Neutrophil (primary cell): ENCODE results near the gene DIAPH1.

Experiments
- H3K27ac ChIP-seq: fragments of 200-600 bp; sonication (generic); 2 replicates; pipeline ENCODE4 v1.5.1; 2016; ENCODE audit warnings: mild to moderate bottlenecking, moderate library complexity
- H3K27me3 ChIP-seq: fragments of 200-600 bp; sonication (generic); 2 replicates; pipeline ENCODE4 v1.6.0; 2016; ENCODE audit warnings: mild to moderate bottlenecking
- H3K36me3 ChIP-seq: fragments of 200-600 bp; sonication (generic); 2 replicates; pipeline ENCODE4 v1.5.1; 2017
- H3K4me1 ChIP-seq, 2 experiments: fragments of 200-600 bp in 1 of 2; sonication (generic) in 1 of 2; 1 replicate in 1 of 2; 2 replicates in 1 of 2; pipeline versions ENCODE4 v1.5.1 to v1.6.1; 2013 to 2016; ENCODE audit warnings: low read depth in 1 of 2, low read length in 1 of 2, mild to moderate bottlenecking in 1 of 2, moderate library complexity in 1 of 2; ENCODE audit not compliant: control insufficient read depth in 1 of 2, insufficient read depth in 1 of 2
- H3K4me3 ChIP-seq, 2 experiments: fragments of 200-600 bp in 1 of 2; sonication (generic) in 1 of 2; 1 replicate in 1 of 2; 2 replicates in 1 of 2; pipeline ENCODE4 v1.5.1; 2013 to 2016; ENCODE audit warnings: low read depth in 1 of 2, low read length in 1 of 2, mild to moderate bottlenecking in 1 of 2, moderate library complexity in 1 of 2
- H3K9me3 ChIP-seq: fragments of 200-600 bp; sonication (generic); 2 replicates; pipeline ENCODE4 v1.5.1; 2016
- CTCF ChIP-seq: fragments of 200-600 bp; sonication (generic); IDR thresholded peaks from 2 replicates; pipeline ENCODE4 v1.5.1; 2016; ENCODE audit warnings: antibody characterized with exemption

DIAPH1 gene

DNA sequence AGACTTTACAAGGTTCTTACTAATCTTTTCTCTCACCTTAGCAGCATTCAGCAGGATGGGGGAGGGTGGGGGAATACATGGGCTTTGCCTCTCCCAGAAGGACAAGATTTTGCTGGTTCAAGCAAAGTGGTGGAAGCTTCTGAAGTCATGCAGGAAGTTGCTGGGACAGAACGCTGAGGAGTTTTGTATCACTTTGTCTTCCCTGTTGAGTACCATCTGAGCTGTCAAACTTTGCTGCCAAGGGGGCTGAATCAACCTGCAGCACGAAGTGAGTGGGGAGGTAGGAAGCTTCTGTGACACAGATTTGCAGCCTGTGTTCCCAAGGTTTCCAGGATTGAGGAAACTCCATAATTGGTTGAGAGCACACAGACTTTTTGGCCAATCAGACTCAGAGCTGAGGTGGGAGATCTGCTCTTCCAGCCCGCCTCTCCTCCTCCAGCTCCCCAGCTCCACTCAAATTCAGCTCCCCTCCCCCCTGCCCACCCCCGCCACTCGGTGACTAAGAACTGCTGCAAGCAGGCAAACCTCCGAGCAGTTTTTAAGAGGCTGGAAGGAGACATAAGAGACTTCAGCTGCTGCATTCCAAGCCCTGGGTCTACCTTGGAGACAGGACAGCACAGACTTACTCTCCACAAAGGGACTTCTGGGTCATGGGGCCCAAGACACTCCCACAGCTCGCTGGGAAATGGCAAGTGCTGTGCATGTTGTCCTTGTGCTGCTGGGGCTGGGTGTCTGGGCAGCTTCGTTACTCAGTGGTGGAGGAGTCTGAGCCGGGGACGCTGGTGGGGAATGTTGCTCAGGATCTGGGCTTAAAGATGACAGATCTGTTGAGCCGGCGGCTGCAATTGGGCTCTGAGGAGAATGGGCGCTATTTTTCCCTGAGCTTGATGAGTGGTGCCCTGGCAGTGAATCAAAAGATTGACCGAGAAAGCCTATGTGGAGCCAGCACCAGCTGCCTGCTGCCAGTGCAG lies 129.9 kb downstream of the DIAPH1 start, which contains the start of gene PCDHGC5:
Gene PCDHGC5, plus strand, starts transcription at position 491 of the 971 bp plus-strand sequence. Its CDS starts 160 bp downstream, at position 651.
- no peaks in the 10 kb centered on the region for H3K9me3 ChIP-seq
- TF ChIP-seq CTCF, result no peak
- H3K4me1 ChIP-seq, result peaks cover 0 to 14% of the 10 kb centered on the region in 2 experiments
- H3K27me3 ChIP-seq, result peaks cover 100% of the 10 kb centered on the region
- H3K36me3 ChIP-seq, result no peaks in the 10 kb centered on the region
- no peak within 1 kb of the TSS for H3K4me3 ChIP-seq
- no peak within 1 kb of the TSS for H3K27ac ChIP-seq

- Histone ChIP-seq H3K36me3 (no peaks in the 10 kb centered on the region), H3K4me1 (peaks cover 0 to 8% of the 10 kb centered on the region in 2 experiments), H3K27me3 (peaks cover 100% of the 10 kb centered on the region), H3K9me3 (no peaks in the 10 kb centered on the region), H3K4me3 (no peak overlapping the region), H3K27ac (no peak overlapping the region)
- no peak for TF ChIP-seq CTCF
These were observed 131.7 kb downstream of the DIAPH1 start for GRCh38 chr5:141487131-141487530.

DNA sequence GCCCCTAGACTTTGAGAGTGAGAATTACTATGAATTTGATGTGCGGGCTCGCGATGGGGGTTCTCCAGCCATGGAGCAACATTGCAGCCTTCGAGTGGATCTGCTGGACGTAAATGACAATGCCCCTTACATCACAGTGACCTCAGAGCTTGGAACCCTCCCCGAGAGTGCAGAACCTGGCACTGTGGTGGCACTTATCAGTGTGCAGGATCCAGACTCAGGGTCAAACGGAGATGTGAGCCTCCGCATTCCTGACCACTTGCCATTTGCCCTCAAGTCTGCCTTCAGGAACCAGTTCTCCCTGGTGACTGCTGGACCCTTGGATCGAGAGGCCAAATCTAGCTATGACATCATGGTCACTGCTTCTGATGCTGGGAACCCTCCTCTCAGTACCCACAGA lies 132.7 kb downstream of the DIAPH1 start:
- no peak for TF ChIP-seq CTCF
- Histone ChIP-seq H3K27ac (no peak overlapping the region), H3K4me1 (no peaks in the 10 kb centered on the region), H3K9me3 (no peaks in the 10 kb centered on the region), H3K4me3 (no peak overlapping the region), H3K36me3 (no peaks in the 10 kb centered on the region), H3K27me3 (peaks cover 100% of the 10 kb centered on the region)

- Histone ChIP-seq H3K27me3 (peaks cover 100% of the 10 kb centered on the region), H3K4me3 (no peak overlapping the region), H3K27ac (no peak overlapping the region), H3K9me3 (no peaks in the 10 kb centered on the region), H3K36me3 (no peaks in the 10 kb centered on the region), H3K4me1 (no peaks in the 10 kb centered on the region)
- TF ChIP-seq CTCF, result no peak
These were observed 133.3 kb downstream of the DIAPH1 start for GRCh38 chr5:141485321-141486055.

- no peaks in the 10 kb centered on the region for H3K36me3 ChIP-seq
- peaks cover 100% of the 10 kb centered on the region for H3K27me3 ChIP-seq
- H3K4me1 ChIP-seq, result no peaks in the 10 kb centered on the region
These were observed 134.0 kb downstream of the DIAPH1 start, which contains the start of gene PCDHGC4 for GRCh38 chr5:141484641-141485311. Gene PCDHGC4 (plus strand): TSS chr5:141485030. CDS start chr5:141485174, 144 bp downstream.

More at GRCh38 chr5:141484641-141485311, 134.0 kb downstream of the DIAPH1 start, which contains the start of gene PCDHGC4:
- no peak for TF ChIP-seq CTCF
- Histone ChIP-seq H3K27ac (no peak within 1 kb of the TSS), H3K9me3 (no peaks in the 10 kb centered on the region), H3K4me3 (no peak within 1 kb of the TSS)
